Small intestine (tissue), 7 donors: ENCODE measurements around the gene CAMK2D. TPM values are rescaled to one million over a fixed set of nuclear protein-coding genes. Genes with fewer than 3 reads are reported as not detected.

ENCODE experiments used
- DNase-seq, 2 donors: peaks; one replicate each; pipeline versions ENCODE4 v3.0.0 to v3.0.0-alpha.2; 2013
- FAIRE-seq: peaks from 2 replicates; lab custom pipeline; 2012; peaks lifted over from hg19 to GRCh38; lab: Jason Lieb, UNC
- H3K27ac ChIP-seq, 3 donors: one replicate each; pipeline ENCODE4 v1.5.1; 2013; ENCODE audit warnings: low read length in 2 of 3, mild to moderate bottlenecking in 2 of 3, control low read depth in 1 of 3, inconsistent platforms in 1 of 3, low read depth in 1 of 3, moderate library complexity in 1 of 3
- H3K27me3 ChIP-seq, 3 donors: one replicate each; pipeline ENCODE4 v1.6.1; 2013; ENCODE audit warnings: low read length in 3 of 3, inconsistent platforms in 1 of 3; ENCODE audit not compliant: control insufficient read depth in 3 of 3, insufficient read depth in 3 of 3
- H3K36me3 ChIP-seq, 3 donors: one replicate each; pipeline ENCODE4 v1.6.1; 2013; ENCODE audit warnings: low read length in 3 of 3, inconsistent platforms in 1 of 3, low read depth in 1 of 3, mild to moderate bottlenecking in 1 of 3, moderate library complexity in 1 of 3; ENCODE audit not compliant: control insufficient read depth in 3 of 3, insufficient read depth in 2 of 3
- H3K4me1 ChIP-seq, 3 donors: one replicate each; pipeline ENCODE4 v1.6.1; 2013; ENCODE audit warnings: low read length in 2 of 3, inconsistent platforms in 1 of 3, low read depth in 1 of 3, mild to moderate bottlenecking in 1 of 3, moderate library complexity in 1 of 3; ENCODE audit not compliant: control insufficient read depth in 3 of 3, insufficient read depth in 2 of 3
- H3K4me3 ChIP-seq, 3 donors: one replicate each; pipeline ENCODE4 v1.5.1; 2013; ENCODE audit warnings: low read length in 3 of 3, control low read depth in 1 of 3, inconsistent platforms in 1 of 3, low read depth in 1 of 3, mild to moderate bottlenecking in 1 of 3, moderate library complexity in 1 of 3
- H3K9me3 ChIP-seq, 2 donors: one replicate each; pipeline ENCODE4 v1.6.1; 2013; ENCODE audit warnings: low read depth in 1 of 2, low read length in 1 of 2; ENCODE audit not compliant: control insufficient read depth in 2 of 2, insufficient read depth in 1 of 2
- WGBS, 3 donors: extraction: QIAGEN DNeasy Blood & Tissue Kit; methylation state at CpG; one replicate each; pipeline ENCODE4 v1.1.7; 2013; 5-methylcytosine and 5-hydroxymethylcytosine counted together
- polyA plus RNA-seq, 4 donors: library from polyadenylated mRNA; stranded (reverse) in 3 of 4; unstranded in 1 of 4; fragments of 200-250 nt in 3 of 4; fragments of 120-200 nt in 1 of 4; gene quantifications; one replicate each; pipeline versions ENCODE4 v1.2.1 to v1.2.3, GENCODE V29; 2013
- donor health status: healthy with polysubstance abuse.
- donor health status: control.
- donor health status: control.
- donor health status: Bipolar disorder and iron deficiency.
- donor health status: healthy.

Gene CAMK2D
- polyA plus RNA-seq, 4 donors = 21.1 to 81.1 (median 24.0) TPM

DNA sequence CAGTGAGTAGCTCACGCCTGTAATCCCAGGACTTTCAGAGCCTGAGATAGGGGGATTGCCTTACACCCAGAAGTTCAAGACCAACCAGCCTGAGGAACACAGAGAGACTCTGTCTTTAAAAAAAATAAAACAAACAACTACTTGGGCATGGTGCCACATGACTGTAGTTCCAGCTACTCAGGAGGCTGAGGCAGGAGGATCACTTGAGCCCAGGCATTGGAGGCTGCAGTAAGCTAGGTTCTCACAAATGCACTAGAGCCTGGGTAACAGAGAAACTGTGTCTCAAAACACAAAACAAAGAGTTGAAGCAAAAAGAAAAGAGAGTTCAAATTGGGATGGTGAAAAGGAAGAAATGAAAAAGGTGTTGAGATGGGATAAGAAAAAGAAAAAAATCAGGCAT lies 10.8 kb downstream of the CAMK2D start:
- H3K9me3 ChIP-seq = no peaks in the 10 kb centered on the region
- H3K27ac ChIP-seq = no peak overlapping the region
- no peak overlapping the region for H3K4me3 ChIP-seq
- peaks cover 0 to 8% (median 2%) of the 10 kb centered on the region in 3 donors for H3K36me3 ChIP-seq
- no peaks in the 10 kb centered on the region for H3K27me3 ChIP-seq
- peaks cover 0 to 6% (median 4%) of the 10 kb centered on the region in 3 donors for H3K4me1 ChIP-seq
- FAIRE-seq (no peak), DNase-seq (no peak)
- 96 to 100% (median 96%) methylated on average over 1 of the region's 1 CpG for WGBS, 3 donors

DNA sequence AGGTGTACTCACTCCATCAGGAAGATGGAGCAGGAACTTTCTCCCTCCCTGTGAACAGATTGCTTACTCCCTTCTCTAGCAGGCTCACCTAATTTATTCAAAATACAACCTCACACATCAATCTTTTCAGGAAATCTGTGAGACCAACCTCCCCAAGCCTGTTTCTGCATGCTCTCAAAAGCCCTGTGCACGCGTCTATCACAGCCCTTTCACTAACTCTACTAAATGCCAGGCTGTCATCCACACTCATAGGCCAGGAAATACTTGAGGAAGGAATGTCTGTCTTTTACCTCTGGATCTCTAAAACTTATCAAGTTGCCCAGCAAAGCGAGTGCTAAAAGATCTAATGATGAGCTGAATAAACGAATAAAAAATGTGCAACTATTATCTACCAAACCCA lies 11.2 kb downstream of the CAMK2D start:
- 95 to 99% (median 97%) methylated on average over 4 of the region's 4 CpGs for WGBS, 3 donors

DNA sequence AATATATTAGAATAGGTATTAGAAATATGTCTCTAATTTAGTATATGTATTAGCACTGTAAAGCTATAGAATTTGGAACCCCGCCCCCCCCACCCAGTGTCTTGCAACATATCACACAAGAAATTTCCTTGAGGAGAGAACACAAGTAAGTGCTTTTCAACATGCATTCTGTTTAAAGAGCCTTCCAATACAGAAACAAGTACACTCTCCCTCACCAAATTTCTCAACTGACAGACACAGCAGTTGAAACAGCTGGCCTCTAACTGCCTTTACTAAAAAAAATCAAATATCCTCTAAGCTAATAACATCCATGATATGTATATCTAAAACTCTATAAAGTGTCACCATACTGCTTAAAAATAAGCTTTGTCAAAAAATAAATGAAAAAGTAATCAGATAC lies 12.4 kb downstream of the CAMK2D start:
- DNase-seq = no peak
- peaks cover 0 to 11% (median 4%) of the 10 kb centered on the region in 3 donors for H3K4me1 ChIP-seq
- peaks cover 0 to 9% (median 2%) of the 10 kb centered on the region in 3 donors for H3K36me3 ChIP-seq
- H3K27ac ChIP-seq = no peak overlapping the region
- 87 to 93% (median 90%) methylated on average over 1 of the region's 1 CpG for WGBS, 3 donors
- no peaks in the 10 kb centered on the region for H3K27me3 ChIP-seq
- H3K4me3 ChIP-seq = no peak overlapping the region
- no peak for FAIRE-seq
- no peaks in the 10 kb centered on the region for H3K9me3 ChIP-seq

More for the DNA sequence above, 11.2 kb downstream of the CAMK2D start:
- no peak overlapping the region for H3K27ac ChIP-seq
- no peak overlapping the region for H3K4me3 ChIP-seq
- H3K9me3 ChIP-seq = no peaks in the 10 kb centered on the region
- no peak for DNase-seq
- H3K4me1 ChIP-seq = peaks cover 0 to 6% (median 4%) of the 10 kb centered on the region in 3 donors
- peaks cover 0 to 9% (median 2%) of the 10 kb centered on the region in 3 donors for H3K36me3 ChIP-seq
- no peak for FAIRE-seq
- no peaks in the 10 kb centered on the region for H3K27me3 ChIP-seq

- DNase-seq (peak in 1 of 2 donors; percentile 35), FAIRE-seq (no peak)
- Histone ChIP-seq H3K9me3 (no peaks in the 10 kb centered on the region), H3K36me3 (peaks cover 0 to 9% (median 2%) of the 10 kb centered on the region in 3 donors), H3K4me1 (peaks cover 3 to 18% (median 9%) of the 10 kb centered on the region in 3 donors), H3K27ac (peak overlapping the region in 1 of 3 donors; percentile 29), H3K27me3 (no peaks in the 10 kb centered on the region), H3K4me3 (no peak overlapping the region)
- 85 to 96% (median 89%) methylated on average over 3 of the region's 3 CpGs for WGBS, 3 donors
Measured at GRCh38 chr4:113747949-113748348, 13.6 kb downstream of the CAMK2D start.

GRCh38 chr4:113745711-113746110 lies 15.8 kb downstream of the CAMK2D start:
- 94 to 98% (median 98%) methylated on average over 2 of the region's 2 CpGs for WGBS, 3 donors
- H3K4me1 ChIP-seq = peaks cover 7 to 29% (median 11%) of the 10 kb centered on the region in 3 donors
- no peaks in the 10 kb centered on the region for H3K27me3 ChIP-seq
- H3K9me3 ChIP-seq = no peaks in the 10 kb centered on the region
- H3K27ac ChIP-seq = no peak overlapping the region
- no peak overlapping the region for H3K4me3 ChIP-seq
- DNase-seq (no peak), FAIRE-seq (no peak)
- H3K36me3 ChIP-seq = peaks cover 0 to 4% (median 0%) of the 10 kb centered on the region in 3 donors

- no peaks in the 10 kb centered on the region for H3K27me3 ChIP-seq
- H3K27ac ChIP-seq = peak overlapping the region in 2 of 3 donors; percentile 19 to 32
- peaks cover 0 to 3% (median 0%) of the 10 kb centered on the region in 3 donors for H3K36me3 ChIP-seq
- WGBS, 3 donors = 44 to 75% (median 63%) methylated on average over 4 of the region's 4 CpGs
- peak in 1 of 2 donors; percentile 75 for DNase-seq
- no peak for FAIRE-seq
- peaks cover 7 to 29% (median 9%) of the 10 kb centered on the region in 3 donors for H3K4me1 ChIP-seq
- H3K9me3 ChIP-seq = no peaks in the 10 kb centered on the region
- H3K4me3 ChIP-seq = no peak overlapping the region
Measured at GRCh38 chr4:113744667-113745240, 16.8 kb downstream of the CAMK2D start.

DNA sequence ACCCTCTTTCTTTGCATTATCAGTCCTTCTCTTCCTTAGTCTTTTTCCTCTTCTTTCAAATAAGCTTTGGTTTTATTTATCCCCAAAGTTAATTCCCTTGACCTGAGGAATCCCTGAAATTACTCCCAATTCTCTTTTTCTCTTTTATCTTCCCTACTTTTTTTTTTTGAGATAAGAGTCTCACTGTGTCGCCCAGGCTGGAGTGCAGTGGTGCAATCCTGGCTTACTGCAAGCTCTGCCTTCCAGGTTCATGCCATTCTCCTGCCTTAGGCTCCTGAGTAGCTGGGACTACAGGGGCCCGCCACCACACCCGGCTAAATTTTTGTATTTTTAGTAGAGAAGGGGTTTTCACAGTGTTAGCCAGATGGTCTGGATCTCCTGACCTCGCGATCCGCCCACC lies 17.8 kb downstream of the CAMK2D start:
- no peak for FAIRE-seq
- DNase-seq = no peak
- no peak overlapping the region for H3K4me3 ChIP-seq
- H3K4me1 ChIP-seq = peaks cover 9 to 29% (median 9%) of the 10 kb centered on the region in 3 donors
- no peaks in the 10 kb centered on the region for H3K9me3 ChIP-seq
- H3K27ac ChIP-seq = peak overlapping the region in 1 of 3 donors; percentile 57
- peaks cover 0 to 3% (median 0%) of the 10 kb centered on the region in 3 donors for H3K36me3 ChIP-seq
- no peaks in the 10 kb centered on the region for H3K27me3 ChIP-seq
- WGBS, 3 donors = 86 to 89% (median 87%) methylated on average over 6 of the region's 6 CpGs

GRCh38 chr4:113742643-113743042 lies 18.9 kb downstream of the CAMK2D start:
- WGBS, 3 donors = 70 to 89% (median 76%) methylated on average over 2 of the region's 2 CpGs
- H3K36me3 ChIP-seq = peaks cover 0 to 3% (median 0%) of the 10 kb centered on the region in 3 donors
- H3K9me3 ChIP-seq = no peaks in the 10 kb centered on the region
- H3K27ac ChIP-seq = peak overlapping the region in 1 of 3 donors; percentile 57
- H3K27me3 ChIP-seq = no peaks in the 10 kb centered on the region
- H3K4me3 ChIP-seq = no peak overlapping the region
- DNase-seq = no peak
- H3K4me1 ChIP-seq = peaks cover 9 to 29% (median 9%) of the 10 kb centered on the region in 3 donors
- FAIRE-seq = no peak
